Activated gamma-delta T cell (primary cell): Measurements from ENCODE around the gene TRIB2.
A peak's percentile ranks its signal among the peaks of the same experiment; 100 is the strongest.
"Not testable (repeated sequence)": the region's sequence is repeated elsewhere in the genome, so short reads cannot be mapped to it uniquely, and the experiment has no call there.

Experiments
- DNase-seq: peaks from one replicate; lab custom pipeline; 2025; lab: John Stamatoyannopoulos, UW
- total RNA-seq, 2 donors: gene quantifications; one replicate each; lab custom pipeline; 2026; lab: John Stamatoyannopoulos, UW

TRIB2 gene
- 120 to 121 reads per million in 2 donors for total RNA-seq

DNA sequence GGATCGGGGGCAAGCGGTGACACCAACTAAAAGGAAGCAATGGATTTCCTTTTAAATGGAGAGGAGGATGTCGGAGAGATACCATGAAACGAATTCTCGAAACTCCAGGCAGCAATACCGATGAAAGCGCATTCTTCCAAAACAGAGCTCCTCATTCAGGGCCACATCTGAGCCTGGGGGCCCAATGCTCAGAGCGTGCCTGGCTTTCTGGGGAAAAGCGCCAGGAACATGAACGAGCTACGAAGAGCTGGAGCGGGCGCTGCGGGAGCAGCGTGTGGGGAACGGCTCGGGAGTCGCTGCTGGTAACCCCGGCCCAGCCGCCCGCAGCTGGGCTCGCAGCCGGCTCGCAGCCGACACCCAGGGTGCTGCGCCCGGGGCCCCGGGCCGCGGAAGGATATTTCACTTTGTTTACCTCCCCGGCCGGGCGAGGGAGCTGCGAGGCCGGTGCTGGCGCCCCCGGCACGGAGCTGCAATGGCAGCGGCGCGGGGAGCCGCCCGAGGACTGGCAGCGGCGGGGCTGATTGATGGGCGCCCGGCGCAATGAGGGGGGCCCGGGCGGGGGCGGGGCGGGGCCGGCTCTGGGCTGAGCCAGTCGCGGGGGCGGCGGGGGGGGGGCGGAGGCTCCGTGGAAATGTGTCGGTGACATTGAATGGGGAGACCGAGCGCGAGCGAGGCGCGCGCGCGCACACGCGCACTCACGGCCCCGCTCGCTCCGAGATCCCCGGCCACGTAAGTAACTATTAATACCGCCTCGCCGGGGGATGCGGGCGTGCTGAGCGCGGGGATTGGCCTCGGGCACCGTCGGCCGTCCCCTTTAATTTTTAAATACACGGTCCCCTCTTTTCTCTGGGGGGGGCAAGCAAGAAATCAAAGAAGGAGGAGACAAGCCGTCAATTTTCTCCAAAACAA is at the start of gene TRIB2:
Gene TRIB2, plus strand, starts transcription at position 655 of the 909 bp plus-strand sequence. CDS start 1,372 bp downstream, outside the sequence.
- peak; percentile 94 for DNase-seq

DNA sequence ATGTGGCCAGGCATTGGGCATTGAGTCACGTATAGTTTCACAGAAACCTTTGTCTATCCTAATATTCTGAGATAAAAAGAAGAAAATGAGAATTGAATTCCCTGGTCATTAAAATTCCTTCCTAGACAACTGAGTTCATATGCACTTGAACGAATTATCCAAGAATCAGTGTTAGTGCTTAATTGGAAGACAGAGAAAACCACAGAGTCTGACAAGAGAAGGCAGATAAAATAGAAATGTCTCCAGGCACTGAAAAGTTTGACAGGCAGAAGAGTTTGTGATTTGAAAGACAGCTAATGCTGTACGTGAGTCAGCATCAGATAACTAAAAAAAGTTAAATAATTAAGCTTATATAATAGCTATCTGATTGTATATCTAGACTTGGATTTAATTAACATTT is 47.7 kb upstream of the TRIB2 start:
- DNase-seq: no peak

DNA sequence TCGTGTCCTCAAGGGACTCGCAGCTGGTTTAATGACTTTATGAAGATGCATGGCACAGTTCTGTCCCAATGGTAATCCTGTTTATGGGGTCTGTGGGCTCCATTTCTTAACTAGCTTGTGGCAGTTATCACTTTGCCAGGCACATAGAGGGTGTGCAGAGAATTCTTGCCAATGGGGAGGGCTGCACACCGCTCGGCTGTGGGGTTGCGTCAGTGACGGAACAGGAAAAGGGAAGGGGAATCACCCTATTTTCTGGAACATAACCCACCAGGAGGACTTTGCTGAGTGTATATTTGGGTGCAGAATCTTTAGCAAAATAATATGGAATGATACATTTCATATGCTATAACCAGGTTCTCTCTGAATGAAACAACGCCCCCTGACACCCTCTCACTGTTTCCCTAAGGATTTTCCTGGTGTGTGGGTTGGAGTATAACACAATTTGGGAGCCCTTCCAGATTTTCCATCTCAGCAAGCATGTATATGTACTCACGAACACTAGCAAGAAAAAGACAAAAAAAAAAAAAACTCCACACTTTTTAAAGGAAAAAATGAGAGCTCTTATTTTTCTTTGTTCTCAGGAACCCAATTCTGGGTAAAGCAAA is 43.9 kb upstream of the TRIB2 start:
- no peak for DNase-seq

DNA sequence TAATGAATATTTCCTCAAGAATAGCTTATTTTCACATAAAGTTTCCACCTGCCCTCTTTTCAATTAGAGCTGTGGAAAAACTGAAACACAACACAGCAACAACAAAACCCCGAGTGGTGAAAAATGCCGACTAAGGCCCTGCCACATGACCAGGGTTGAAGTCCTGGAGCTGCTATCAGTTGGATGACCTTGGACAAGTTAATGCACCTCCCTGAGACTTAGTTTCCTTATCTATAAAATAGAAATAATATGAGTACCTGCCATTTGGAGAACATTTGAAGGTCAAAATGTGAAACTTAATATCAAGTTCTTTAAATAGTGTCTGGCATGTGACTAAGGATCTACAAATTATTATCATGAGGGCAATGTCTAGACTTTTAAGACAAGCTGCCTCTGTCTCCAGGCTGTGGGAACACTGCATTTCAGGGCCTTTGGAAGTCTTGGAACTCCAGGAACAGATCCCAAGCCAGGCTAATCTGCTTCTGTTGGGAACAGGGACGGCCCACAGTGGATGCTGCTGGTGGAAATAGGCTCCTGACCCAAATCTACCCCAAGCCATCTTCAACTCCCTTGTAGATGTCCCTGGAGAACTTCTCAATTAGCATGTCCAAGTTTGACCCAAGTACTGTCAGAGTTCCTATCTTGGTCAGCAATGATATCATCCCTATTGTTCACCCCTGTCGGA is 42.0 kb upstream of the TRIB2 start:
- no peak for DNase-seq

DNA sequence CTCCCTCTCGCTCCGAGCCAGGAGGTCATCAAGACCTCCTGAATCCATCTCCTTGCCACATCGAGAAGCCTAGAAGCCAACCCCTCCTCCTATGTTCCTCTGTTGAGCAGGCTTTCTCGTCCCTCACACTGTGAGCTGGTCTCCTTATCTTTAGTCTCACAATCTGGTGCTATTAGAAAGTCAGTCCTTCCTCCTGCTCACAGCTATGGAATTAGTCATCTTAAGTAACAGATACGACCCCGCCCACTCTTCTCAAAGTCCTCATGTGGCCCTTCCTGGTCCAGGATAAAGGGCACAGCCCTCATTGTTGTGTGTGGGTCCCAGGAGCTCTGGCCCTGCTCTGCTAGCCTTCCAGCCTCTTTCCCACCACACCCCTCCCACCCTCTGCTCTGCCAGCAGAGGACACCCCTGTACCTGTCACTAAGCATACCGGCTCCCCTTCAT is 41.4 kb upstream of the TRIB2 start:
- no peak for DNase-seq

DNA sequence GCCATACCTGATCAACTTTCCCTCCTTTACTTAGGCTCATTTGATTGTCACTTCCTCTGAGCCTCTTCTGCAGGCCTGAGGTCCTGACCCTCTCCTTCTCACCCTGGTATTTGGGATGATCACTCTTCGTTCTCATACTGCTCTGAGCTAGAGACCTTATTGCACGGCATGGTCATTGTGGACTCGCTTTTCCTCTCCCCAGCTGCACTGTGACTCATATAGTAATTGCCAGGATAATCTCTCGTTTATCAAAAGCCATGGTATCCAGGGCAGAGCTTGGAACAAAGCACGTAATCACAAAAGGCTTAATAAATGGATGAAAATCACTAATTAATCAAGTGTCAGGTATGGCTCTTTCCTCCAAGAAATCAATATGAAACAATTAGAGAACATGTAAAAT is 40.9 kb upstream of the TRIB2 start:
- DNase-seq: no peak

DNA sequence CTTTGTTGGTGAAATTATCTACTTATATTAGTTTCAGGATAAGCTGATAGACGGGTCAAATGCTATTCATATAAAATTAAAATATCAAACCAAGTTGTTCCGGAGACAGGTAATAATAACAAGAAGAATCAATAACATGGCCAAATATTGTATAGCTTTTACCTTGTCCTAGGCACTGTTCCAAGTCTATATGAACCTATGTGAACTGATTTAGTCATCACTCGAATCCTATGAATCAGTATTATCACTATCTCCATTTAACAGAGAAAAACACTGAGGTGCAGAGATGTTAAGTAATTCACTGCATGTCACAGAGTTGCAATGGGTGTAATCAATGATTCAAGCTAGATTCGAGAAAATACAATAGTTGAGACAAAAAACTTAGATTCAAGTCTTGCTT is 40.0 kb upstream of the TRIB2 start:
- DNase-seq: no peak

DNA sequence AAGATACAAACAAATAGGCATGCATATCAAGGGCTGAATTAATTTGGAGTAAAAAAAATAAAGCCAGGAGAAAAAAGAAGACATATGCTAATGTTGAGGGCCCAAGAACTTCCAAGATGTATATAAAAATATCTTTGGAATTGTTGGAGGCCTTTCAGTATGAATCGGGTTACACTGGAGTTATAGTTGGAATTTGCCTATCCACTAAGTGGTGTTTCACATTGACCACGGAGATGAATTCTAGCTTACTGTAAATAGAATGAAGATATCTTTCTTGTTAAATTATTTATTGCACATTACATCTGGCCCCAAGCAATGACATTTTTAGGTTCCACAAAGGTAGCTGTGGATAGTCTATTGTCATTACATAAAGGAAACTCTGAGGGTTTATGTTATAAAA is 38.5 kb upstream of the TRIB2 start:
- no peak for DNase-seq

DNA sequence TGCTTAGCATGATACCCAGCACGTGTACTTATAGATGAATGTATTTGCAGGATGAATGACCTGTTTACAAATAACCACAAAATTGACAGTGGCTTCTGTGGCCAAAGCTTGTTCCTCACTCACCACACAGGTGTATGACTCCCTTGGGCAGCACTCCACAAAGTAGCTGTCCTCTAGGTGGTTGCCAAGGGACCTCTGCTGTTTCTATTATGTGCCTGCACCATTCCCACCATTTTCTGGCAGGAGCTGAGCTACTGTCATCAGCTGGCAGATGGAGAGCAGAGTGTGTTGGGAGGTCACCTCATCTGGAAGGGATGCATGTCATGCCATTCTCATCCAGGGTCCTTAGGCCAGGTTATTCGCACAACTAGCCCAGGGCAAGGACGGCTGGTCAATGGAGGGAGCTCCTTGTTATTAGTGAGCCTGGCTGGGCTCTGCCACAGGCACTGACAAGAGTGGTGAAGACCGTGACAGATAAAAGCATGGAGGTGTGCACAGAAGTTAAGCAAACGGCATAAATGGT is 37.1 kb upstream of the TRIB2 start:
- no peak for DNase-seq

DNA sequence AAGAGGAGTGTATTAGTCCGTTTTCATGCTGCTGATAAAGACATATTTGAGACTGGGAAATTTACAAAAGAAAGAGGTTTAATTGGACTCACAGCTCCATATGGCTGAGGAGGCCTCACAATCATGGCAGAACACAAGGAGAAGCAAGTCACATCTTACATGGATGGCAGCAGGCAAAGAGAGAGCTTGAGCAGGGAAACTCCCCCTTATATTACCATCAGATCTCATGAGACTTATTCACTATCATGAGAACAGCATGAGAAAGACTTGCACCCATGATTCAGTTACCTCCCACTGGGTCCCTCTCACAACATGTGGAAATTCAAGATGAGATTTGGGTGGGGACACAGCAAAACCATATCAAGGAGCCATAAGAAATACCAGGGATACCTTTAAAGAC is 36.6 kb upstream of the TRIB2 start:
- DNase-seq: not testable (repeated sequence)

DNA sequence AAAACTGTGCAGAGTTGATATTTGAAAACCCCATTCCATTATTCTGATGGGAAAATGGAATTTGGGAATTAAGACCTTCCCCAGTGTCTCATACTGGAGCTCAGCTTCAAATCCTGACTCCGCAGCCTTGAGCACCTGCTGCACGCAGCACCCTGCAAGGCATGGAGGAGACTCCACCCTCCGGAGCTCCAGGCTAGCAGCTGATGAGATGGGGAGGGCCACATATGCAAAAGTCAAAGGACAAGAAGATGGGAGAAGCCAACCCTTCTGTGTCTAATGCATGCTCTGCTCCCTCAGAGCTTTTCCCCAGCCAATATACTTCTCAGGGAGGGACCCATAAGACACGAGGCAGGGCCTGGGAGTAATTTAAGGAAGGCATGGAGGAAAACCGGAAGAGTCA is 34.7 kb upstream of the TRIB2 start:
- no peak for DNase-seq

DNA sequence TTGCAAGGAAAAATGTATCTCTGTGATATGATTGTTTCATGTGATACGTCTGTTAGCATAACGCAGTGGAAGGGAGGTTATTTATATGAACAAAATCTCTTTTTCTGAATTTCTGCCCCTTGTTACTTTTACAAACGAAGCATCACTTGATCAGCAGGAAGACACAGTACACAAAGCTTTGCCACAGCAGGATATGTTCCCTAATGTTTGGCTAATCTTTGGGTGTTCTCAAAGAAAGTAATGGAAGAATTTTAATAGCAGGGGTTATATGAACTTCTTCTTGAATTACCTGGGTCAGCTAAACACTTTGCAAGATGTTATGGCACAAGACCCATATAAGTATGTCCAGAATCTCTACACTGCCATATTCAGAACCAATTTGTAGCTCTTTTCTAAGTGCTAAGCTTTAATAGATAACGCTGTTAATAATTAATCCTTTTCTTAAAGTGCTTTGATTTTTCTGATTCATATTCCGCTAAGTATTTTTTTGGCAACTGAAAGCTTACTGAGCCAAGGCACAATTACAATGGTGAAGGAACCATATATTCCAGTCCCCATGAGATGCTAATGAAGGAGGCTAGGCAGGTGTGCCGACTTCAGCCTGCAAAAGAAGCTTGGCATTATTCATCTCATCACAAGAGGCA is 33.2 kb upstream of the TRIB2 start:
- DNase-seq: no peak

DNA sequence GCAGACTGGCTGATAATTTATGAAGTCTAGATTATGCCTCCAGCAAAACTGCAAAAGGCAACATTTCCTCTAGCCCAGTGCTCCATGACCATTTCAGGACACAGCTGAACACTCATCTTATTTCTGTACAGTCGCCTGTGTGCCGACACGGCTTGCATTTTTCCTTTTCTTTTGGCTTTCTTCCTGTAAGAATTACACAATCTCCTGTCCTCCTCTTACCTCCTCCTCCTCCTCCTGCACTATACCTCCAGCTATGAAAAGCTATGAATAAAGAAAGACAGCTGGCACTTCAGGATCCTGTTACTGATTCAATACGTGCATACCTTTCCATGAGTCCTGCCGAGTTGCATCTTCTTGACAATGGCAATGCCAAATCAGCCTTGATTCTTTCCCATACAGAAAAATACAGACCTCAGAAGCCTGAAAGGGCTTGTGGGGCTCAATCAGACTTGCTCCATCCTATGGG is 32.2 kb upstream of the TRIB2 start:
- no peak for DNase-seq

DNA sequence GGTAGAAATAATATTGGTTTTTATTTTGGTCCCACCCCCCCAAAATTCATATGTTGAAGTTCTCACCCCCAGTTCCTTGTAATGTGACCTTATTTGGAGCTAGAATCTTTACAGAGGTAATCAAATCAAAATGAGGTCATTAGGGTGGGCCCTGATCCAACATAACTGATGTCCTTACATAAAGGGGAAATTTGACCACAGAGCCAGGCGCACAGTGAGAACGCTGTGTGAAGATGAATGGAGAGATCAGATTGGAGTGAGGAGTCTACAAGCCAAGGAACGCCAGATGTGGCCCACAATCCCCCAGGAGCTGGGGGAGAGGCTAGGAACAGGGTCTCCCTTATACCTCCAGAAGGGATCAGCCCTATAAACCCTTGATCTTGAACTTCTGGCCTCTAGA is 31.6 kb upstream of the TRIB2 start:
- DNase-seq: no peak

DNA sequence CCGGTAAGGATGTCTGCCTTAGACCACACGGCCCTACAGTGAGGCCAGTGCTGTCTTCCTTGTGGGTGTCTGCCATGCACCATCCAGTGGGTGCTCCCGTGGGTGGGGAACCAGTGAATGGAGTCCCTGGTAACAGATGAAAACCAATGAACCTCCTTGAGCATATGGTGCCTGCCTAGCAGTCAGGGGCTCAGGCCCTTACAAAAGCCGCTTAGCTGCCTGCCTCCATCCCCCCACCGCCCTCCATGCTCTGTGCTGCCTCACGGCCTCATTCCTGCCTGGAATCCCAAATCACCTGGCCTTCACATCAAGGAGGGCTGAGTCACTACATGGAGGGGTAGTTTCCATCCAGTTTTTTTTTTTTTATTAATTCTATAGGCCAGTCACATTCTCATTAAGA is 30.8 kb upstream of the TRIB2 start:
- no peak for DNase-seq

DNA sequence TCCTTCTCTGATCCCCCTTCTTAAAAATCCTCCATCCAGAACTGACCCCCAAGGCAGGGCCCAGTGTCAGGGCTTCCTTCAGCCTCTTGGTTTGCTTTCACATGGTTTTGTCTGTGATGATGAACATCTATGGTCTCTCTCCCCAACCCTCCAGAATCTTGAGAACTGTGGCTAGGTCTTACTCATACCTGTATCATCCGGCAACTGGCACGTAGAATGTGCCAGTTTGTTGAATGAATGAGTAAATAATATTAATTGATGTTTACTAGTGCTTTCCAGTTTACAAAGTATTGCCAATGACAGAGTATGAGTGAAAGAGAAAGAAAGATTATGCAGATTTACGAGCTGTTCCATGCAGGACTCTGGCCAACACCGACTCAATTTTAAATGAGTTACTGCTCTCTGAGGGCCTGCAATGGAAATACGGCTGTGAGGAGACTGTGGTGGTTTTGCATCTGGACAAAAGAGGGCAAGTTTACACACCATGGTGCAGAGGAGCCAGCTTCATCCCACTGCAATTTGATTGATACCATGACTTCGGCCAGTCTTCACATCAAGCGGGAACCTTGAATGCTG is 29.9 kb upstream of the TRIB2 start:
- no peak for DNase-seq

DNA sequence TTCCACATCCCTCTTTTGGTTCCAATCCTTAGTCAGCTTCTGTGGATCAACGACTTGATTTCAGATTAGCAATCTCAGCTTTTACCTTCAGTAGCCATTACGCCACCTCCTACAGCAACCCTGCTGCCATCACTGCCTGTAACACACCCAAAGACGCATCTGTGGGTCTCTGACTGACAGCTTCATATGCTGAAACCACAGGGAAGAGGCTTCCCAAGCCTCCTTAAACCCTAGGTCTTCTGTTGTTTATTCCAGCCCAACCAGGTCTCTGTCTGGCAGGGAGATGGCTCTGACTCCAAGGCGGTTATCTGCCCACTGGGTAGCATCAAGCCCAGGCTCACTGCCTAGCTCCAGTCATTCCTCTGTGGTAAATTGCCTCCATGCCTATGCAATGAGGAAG is 28.6 kb upstream of the TRIB2 start:
- DNase-seq: no peak

DNA sequence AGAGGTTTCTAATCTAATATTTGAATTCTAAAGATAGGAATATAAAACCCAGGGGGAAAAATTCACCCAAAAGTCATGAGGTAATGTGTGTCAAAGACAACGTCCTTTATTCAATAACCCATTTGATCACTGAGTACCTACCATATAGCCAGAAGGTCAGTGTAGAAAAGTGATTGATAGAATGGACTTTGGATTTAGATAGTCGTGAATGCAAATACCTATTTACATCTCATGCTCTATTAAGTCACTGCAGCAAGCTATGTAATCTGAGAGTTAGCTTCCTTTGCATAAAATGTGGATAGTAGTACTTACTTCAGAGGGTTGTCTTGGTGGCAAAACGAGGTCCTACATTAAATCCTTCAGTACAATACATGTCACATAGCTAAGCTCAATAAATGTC is 27.8 kb upstream of the TRIB2 start:
- DNase-seq: no peak

DNA sequence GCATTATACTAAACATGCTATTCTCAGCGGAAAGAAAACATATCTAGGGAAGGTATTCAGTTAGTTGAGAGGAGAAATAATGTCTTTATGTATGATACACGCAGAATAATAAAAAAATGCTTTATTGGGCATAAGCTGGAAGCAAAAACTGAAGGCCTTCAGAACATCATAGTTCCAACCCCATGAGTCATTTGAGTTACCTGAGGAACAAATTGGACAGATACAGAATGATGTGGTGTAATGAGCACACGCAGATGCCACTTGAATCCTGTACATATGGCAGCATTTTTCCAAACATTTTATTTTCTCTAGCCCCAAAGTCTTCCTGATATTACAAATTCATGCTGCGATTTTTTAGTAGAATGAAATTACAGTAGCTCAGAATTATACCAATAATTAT is 23.2 kb upstream of the TRIB2 start:
- no peak for DNase-seq

DNA sequence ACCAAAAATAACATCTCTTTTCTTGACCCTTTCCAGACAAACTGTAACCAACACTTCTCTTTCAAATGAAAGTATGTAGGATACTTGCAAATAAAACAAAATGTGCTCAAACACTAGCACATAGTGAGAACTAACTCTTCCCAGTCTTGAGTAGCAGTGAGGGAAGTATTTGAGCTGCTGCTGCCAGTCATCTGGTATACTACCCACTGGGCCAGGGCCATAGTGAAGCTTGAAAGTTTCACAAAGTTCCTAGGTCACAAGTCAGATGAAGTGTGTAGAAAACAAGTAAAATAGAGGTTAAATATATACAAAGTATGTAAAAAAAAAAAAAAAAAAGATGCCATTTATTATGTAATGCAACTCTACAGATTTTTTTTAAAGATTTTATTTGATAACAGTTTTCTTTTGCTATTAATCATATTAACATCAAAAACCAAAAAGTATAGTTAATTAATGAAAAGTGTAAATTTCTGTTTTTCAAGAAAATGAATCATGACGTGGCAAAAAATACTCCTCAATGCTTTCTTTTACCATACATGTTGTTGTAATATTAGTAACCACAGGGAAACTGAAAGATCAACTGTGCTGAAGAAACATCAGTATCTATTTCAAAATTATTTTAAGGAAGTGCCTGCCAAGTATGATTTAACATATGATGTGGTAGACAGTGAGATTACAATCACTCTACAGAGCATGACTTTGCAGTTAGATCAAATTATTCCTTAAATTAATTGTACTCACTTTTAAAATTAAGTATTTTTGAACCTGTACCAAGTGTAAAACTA is 21.6 kb upstream of the TRIB2 start:
- DNase-seq: no peak

DNA sequence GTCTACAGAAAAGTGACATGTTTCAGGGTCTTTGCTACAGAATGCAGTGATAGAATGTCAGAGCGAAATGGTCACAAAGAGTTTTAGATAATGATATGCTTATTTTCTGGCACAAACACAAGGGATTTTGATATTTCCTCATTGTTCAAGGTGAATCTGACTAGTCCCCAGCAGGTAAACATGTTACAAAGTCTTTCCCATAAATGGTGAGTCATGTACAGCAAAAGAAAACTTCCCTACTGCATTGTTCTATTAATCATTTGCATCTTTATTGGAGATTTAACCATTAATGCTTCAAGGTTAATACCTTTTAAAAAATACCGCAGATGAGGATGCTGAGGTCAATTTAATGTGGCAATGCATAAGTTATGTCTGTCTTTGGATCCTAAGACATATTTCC is 19.1 kb upstream of the TRIB2 start:
- no peak for DNase-seq
